HG03460 (cell line): ENCODE data around the gene SPAAR.
"Not testable (repeated sequence)": the region's sequence is repeated elsewhere in the genome, so short reads cannot be mapped to it uniquely, and the experiment has no call there.

Experiments
- ATAC-seq: cut with Tn5 transposase; IDR thresholded peaks from one replicate; pipeline ENCODE4 v1.9.1; 2021; ENCODE audit not compliant: unreplicated experiment

SPAAR gene

DNA sequence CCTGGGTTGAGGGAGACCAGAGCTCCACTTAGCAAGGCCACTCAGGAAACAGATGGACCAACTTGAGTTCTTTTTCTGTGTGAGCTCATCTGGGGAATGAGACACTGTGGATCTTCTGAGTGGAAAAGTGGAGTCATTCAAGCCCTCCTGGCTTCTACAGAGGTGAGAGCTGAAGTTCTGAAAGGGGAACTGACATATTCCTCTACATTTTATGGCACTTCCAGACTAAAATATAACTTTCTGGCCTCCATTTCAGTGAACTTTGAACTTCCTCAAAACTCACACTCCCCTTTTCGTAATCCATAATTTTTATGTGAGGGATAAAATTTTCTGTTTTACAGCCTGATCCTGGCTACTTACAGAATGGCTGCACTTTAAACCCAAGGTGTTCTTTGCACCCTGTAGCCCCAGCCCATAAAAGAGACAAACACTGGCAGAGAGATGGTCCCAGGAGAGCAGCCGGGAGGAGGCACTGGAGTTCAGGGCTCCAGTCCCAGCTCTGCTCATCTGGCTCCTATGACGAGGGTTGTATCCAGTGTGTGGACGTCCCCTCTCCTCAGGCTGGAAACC, 10.8 kb downstream of the SPAAR start:
- no peak for ATAC-seq

DNA sequence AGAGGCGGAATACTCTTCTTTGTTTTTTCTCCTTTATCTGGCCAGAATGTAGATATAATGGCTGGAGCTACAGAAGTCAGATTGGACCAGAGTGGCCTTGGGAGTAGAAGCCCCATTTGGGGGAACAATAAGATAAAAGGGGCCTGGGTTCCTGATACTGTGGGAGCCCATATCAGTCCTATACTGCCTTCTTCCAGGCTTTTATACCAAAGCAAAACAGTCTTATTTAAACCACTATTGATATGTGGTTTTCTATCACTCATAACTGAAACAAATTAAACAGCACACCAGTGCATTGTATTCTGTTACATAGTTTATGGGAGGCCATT, 14.3 kb downstream of the SPAAR start:
- ATAC-seq: no peak

DNA sequence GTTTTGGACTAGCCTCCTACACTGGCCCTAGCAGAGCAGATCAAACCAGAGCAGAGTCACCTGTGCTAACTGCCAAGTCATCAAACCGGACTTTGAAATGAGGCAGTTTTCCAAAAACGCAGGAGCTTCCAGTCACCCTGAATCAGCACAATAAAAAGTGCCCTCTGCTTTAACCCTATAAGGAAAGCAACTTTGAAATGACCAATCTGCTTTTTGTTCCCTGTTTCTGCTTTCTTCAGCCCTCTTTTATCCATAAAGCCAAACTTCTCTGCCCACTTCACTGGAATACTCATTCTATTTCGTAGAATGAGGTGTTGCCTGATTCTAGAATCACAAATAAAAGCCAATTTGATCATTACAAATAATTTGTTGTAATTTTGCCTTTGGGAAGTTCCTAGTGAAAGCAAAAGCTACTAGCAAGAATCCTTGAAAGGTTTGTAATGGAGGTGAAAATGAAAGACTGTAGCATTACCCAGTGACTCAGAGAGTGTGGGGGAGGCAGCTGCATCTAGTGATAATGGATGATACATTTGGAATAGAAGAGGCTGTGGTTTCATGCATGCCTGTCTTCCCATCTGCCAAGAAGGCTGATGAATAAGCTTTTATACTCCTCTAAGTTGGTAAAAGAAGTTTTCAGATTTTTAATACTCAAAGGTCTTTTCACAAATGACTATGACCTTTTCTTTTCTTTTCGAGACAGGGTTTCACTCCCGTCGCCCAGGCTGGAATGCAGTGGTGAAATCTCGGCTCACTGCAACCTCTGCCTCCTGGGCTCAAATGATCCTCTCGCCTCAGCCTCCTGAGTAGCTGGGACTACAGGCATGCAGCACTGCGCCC, 14.9 kb downstream of the SPAAR start:
- no peak for ATAC-seq

DNA sequence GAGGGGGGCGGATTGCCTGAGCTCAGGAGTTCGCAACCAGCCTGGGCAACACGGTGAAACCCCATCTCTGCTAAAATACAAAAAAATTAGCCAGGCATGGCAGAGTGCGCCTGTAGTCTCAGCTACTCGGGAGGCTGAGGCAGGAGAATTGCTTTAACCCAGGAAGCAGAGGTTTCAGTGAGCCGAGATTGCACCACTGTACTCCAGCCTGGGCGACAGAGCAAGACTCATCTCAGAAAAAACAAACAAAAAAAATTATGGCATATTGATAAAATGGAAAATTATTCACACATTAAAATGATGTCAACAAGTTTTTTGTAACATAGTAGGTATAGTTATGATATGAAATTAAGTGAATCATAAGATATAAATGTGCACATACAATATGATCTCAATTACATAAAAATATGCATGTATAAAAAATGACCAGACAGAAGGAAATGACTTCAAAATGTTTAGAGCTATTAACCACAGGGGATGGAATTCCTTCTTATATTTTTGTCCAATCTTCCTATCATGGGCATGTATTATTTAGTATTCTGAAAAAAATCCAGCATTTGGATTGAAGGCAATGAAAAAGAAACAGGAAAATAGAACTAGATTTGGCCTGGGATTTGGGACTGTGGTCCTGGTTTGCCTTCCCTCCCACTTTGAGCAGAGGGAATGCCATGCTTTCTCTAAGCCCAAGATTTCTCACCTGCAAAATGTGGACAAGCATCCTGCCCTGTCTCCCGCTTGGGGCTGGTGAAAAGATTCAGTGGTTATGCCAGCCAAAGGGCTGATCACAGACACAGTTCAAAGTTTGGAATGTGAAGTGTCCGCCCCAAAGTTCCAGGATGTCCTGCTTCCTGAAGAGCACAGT, 19.5 kb downstream of the SPAAR start:
- ATAC-seq: no peak

DNA sequence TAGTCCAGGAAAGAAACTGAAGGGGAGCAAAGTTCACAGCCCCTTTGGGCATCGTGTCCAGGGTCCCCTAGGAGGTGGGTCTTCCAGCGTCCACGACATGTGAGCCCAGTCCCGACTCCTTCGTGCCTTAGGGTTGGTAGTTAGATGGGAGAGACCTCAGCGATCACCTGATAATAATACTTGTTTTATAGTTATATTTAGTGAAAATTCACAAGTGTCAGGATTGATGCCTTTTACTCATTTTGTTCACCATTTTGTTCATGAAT, 20.1 kb downstream of the SPAAR start:
- no peak for ATAC-seq

DNA sequence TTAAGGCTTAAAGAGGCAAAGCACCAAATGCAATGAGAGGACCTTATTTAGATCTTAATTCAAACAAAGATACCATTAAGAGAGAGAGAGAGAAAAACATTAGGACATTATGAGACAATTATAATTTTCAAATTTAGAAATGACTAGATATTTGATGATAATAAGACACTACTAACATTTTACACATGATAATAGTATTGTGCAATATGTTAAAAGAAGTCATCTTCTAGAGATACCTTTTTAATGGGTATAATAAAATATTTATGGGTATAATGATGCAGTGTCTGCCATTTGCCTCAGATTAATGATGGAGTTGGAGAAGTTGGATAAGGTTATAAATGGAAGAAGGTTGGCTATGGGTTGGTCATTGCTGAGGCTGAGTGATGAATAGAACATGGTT, 21.2 kb downstream of the SPAAR start:
- no peak for ATAC-seq

DNA sequence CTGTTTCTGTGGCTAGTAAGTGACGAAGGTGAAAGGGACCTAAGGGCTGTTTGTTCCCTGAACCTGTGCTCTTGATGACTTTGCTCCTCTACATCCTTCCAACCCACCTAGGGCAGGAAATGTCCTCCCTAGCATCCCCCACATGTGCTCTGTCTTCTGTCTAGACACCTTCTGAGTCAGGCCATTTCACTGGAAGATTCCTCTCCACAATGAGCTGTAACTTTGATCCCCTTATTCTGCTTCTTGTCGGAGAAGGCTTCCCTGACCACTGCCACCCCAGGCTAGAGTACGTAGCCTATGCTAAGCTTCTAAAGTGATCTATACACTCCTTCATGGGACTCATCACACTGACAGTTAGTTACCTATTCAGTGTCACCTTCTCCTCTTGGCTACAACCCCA, 21.7 kb downstream of the SPAAR start:
- ATAC-seq: no peak

DNA sequence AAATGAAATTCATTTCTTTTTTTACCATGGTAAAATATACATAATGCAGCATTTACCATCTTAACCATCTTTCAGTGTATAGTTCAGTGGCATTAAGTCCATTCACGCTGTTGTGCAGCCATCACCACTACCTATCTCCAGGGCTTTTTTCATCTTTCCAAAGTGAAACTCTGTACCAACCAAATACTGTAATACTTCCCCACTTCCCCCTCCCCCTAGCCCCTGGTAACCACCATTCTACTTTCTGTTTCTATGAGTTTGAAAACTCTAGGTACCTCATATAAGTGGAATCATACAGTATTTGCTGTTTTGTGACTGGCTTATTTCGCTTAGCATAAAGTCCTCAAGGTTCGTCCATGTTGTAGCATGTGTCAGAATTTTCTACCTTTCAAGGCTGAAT, 23.4 kb downstream of the SPAAR start:
- ATAC-seq: no peak

DNA sequence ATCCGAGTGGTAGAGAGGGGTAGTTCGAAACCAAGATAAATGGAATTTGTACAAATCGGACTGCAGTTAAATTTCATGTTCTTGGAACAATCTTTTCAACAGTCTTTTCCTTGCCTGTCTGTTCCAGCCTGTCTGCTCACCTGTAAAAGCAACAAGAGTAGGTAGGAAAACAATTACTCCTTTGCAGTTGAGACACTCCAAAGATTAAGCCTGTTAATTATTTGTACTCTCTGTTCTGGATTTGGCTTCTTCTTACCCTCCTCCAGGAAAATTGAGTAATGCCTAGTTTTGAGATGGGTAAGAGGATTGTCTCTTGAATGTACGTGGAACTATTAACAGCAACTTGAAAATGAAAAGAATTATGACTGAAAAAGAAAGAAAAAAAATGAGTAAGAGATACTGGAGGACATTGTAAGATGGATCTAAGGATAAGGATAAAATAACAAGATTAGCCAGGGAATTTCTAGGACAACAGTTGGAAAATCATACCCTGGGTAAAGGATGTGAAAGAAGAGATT, 24.3 kb downstream of the SPAAR start:
- no peak for ATAC-seq

DNA sequence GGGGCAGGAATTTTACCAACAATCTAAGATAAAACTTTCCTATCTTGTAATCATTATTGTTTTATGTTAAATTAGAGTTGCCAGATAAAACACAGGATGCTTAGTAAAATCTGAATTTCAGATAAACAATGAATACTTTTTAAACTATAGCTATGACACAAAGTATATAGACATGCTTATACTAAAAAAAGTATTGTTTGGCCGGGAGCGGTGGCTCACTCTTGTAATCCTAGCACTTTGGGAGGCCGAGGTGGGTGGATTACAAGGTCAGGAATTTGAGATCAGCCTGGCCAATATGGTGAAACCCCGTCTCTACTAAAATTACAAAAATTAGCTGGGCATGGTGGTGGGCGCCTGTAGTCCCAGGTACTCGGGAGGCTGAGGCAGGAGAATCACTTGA, 24.8 kb downstream of the SPAAR start:
- ATAC-seq: not testable (repeated sequence)

DNA sequence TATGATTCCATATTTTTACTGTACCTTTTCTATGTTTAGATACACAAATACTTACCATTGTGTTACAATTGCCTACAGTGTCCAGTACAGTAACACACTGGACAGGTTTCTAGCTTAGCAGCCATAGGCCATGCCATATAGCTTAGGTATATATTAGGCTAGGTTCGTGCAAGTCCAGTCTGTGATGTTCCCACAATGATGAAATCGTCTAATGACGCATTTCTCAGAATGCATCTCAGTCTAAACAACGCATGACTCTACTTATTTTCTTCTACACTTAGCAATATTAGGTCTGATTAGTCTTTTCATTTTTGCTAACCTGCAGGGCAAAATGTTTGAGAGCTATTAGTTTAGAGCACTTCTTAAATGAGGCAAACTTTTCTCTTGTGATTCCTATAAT, 26.0 kb downstream of the SPAAR start:
- ATAC-seq: no peak

DNA sequence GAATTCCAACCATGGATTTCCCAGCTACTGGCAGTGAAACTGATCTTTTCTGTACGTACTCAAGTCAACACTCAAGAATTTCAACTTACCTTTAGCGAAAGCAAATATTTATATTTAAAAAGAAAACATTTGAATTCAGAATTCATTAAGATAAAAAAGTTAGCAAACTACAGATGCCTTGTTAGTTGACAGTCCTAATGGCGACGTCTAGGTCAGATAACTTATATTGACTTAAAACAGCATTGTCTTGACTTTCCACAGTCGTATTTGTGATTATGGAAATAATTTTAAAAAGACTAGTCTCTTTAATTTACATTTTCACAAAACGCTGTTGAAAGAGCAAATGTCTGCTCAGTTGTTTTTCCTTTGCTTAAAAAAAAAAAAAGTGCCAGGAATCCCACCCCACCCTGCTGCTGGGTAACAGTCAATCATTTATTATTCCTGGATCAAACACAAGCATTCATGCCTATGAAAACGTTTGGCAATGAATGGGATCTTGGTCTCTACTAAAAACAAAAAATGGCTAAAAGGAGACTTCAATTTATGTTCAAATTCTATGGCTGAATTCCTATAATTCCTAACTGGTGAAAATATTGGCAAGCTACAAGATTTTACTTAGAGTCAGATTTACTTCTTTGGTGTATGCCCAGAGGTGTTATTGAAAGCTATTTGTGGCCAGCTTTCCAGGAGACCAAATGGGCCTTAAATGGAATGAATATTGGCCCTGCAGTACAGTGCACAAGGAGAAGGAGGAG, 26.6 kb downstream of the SPAAR start:
- ATAC-seq: no peak

DNA sequence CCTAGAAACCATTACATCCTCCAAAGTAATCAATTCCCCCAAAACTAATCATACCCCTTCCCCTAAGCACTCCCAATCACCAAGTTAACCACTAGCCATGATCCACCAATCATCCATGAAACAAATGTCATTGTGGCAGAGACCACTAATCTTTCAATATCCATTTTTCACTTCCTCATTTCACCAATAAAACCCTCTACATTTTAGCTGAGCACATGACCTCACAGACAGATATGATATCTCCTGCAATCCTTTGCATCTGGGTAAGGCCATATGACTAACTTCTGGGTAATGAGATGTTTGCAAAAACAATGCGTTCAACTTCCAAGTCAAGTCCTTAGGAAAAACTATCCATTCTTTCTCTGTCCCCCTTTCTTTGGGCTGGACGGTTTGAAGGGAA, 27.9 kb downstream of the SPAAR start:
- no peak for ATAC-seq

DNA sequence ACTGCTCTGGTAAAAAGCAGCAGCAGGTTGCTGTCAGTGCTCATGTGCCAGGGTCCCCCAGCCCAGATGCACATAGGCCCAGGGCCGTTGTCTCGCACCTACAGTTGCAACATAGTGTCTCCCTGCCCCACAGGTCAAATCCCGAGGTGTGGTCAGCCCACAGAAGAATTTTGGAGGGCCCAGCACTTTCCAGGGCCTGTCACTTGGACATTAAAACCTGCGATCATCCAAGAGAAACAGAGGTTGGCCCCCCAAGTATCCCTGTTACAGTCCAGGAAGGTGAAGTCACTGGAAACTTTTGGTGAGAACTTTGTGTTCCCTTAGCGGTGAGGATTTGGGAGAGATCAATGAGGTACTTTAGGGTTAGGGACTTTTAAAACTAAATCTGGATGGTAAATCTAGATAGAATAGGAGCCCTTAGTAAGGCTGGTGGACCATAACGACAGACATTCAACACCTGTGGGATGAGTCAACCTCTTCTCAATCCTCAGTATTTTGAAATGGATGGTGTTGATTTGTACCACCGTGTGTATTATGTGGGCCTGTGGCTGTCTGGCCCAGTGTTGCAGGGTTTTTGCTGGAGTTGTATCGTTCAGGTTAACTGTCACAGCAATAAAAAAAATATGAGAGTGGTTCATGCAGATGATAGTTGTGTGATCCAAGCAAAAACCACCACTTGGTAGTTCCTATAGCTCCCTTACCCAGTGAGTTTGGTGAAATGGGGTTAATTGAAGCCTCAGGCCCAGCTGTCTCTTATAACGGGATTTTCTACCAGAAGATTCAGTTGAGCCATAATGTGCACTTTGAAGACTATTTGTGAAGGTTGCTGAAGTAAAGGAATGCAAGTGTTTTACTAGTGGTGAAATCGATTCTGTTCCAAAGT, 29.4 kb downstream of the SPAAR start:
- ATAC-seq: no peak

DNA sequence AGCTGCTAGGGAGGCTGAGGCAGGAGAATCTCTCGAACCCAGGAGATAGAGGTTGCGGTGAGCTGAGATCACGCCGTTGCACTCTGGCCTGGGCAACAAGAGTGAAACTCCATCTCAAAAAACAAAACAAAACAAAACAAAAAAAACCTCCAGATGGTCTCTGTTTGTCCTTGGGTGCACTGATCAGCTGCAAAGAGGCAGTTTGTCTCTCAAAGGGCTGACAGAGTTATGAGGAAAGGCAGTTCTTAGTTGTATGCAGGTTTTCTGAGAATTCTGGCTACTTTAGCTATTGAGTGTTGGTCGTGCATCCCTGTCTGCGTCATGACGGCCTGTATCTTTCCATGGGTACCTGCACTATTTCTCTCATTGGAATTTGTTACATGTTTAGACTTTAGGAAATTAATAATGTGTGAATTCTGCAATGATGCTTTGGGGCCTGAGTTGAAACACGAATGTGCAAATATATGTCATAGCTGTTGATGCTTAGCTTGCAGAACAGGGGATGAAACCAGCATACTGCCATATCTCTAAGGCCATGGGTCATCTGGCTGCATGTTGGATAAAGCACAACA, 30.5 kb downstream of the SPAAR start:
- ATAC-seq: no peak

DNA sequence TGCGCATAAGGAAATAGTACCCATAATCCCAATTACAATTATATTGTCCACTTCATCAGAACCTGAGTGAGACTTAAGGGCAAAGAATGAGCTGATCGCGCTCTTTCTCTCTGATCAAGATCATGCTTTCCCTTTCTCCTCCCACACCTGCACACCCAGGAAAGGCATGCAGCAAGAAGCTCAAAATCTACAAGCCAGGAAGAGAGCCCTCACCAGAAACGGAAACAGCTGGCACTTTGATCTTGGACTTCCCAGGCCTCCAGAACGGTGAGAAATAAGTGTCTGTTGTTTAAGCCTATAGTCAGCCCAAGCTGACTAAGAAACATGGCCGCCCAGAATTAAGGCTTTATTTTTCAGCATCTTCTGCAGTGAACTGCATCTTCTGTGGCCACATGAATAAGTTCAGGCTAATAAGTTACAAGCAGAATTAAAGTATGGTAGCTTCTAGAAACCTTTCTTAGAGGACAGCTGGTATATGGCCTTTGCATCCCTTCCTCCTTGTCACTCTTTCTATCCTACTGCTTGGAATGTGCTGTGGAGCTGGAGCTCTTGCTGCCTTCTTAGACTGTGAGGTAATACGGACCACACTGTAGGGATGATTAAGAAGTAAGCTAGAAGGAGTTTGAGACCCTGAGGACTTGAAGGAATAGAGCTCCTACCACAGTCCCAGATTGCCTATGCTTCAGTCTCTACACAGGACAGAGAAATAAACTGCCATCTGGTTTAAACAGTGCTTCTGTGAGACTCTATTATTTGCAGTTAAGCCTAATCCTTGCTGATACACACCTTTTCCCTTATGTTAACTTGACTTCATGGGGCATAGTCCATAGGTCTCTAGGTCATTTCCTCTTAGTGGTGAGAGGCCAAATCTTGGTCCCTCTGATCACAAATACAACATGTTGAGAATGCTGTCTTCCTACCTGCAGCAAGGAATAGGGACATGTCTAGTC, 31.4 kb downstream of the SPAAR start:
- no peak for ATAC-seq

DNA sequence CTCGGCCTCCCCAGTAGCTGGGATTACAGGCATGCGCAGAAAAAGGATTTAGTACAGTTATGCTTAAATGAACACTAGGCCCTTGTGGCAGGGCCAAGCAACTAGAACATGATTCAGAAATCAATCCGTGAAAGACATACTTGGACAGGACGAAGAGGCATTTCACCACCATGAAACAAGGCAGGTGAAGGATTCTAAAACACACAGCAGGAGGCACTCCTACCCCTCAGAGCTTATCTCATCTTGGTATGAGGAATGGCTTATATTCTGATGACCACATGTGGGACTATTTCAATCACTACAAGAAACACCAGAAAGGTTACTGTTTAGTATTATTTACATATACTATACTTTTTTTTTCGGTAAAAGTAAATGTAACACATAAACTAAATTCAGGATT, 33.0 kb downstream of the SPAAR start:
- no peak for ATAC-seq

DNA sequence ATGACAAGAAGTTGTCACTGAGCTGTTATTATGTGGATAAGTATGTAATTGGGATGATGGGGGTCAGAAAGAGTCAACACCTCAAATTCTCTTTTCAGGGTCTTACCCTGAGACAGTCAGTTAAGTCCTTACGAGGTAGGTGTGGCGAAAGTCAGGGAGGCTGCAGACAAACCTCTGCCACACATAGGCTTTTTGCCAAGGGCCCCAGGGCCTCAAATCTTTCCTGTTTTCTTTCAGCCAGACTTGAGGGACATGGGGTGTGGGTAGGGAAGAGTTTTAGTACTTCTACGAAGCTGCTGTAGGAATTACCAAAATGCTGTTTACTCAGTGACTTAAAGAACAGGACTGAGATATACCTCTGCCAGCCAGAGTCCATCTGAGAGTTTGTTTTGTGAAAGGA, 34.9 kb downstream of the SPAAR start:
- ATAC-seq: no peak

DNA sequence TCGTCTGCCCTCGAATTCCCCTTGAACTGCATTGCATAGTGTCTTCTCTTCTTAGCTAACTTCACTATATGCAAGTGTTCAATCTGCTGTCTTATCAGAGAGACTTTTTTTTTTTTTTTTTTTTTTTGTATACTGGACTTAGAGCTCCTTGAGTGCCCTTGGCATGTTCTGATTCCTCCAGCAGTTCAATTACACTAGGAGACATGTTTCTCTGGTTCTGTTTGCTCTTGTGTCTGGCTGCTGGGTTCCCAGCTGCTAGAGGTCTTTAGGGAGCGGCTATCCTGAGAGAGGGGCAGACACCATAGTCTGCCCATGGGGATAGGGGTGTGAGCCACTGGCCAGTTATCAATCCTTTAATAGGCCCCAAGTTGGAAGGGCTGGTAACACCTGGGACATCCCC, 35.6 kb downstream of the SPAAR start:
- ATAC-seq: no peak
